Mucosa of stomach (tissue), 1 donor: Measurements from ENCODE around the gene THOC6.
"Not testable (repeated sequence)": the region's sequence is repeated elsewhere in the genome, so short reads cannot be mapped to it uniquely, and the experiment has no call there.

Experiments used
- H3K27me3 ChIP-seq: one replicate; pipeline ENCODE4 v1.7.0; 2013; ENCODE audit warnings: mild to moderate bottlenecking, low read length; ENCODE audit not compliant: control insufficient read depth, insufficient read depth
- H3K36me3 ChIP-seq: one replicate; pipeline ENCODE4 v1.7.0; 2013; ENCODE audit warnings: low read length; ENCODE audit not compliant: control insufficient read depth, insufficient read depth
- H3K4me1 ChIP-seq: one replicate; pipeline ENCODE4 v1.7.0; 2013; ENCODE audit warnings: mild to moderate bottlenecking, low read length; ENCODE audit not compliant: control insufficient read depth, insufficient read depth
- H3K4me3 ChIP-seq: one replicate; pipeline ENCODE4 v1.7.0; 2013; ENCODE audit warnings: low read length
- H3K9ac ChIP-seq: one replicate; pipeline ENCODE4 v1.7.0; 2013; ENCODE audit warnings: mild to moderate bottlenecking, low read length, moderate library complexity
- H3K9me3 ChIP-seq: one replicate; pipeline ENCODE4 v1.7.0; 2013; ENCODE audit warnings: mild to moderate bottlenecking, low read length, moderate library complexity; ENCODE audit not compliant: control insufficient read depth
- donor health status: Pancreatic carcinoma.

The THOC6 gene

GRCh38 chr16:3065742-3066439, 42.1 kb downstream of the THOC6 start:
- Histone ChIP-seq H3K4me3 (peak overlapping the region; percentile 43), H3K9me3 (no peaks in the 10 kb centered on the region), H3K4me1 (peaks cover 39% of the 10 kb centered on the region), H3K36me3 (no peaks in the 10 kb centered on the region), H3K9ac (peak overlapping the region; percentile 84), H3K27me3 (no peaks in the 10 kb centered on the region)

GRCh38 chr16:3066440-3066748, 42.6 kb downstream of the THOC6 start:
- Histone ChIP-seq H3K36me3 (no peaks in the 10 kb centered on the region), H3K4me1 (peaks cover 39% of the 10 kb centered on the region), H3K4me3 (peak overlapping the region; percentile 43), H3K9me3 (no peaks in the 10 kb centered on the region), H3K27me3 (no peaks in the 10 kb centered on the region), H3K9ac (peak overlapping the region; percentile 84)

- Histone ChIP-seq H3K4me1 (peaks cover 39% of the 10 kb centered on the region), H3K27me3 (no peaks in the 10 kb centered on the region), H3K9ac (no peak overlapping the region), H3K36me3 (no peaks in the 10 kb centered on the region), H3K9me3 (no peaks in the 10 kb centered on the region), H3K4me3 (no peak overlapping the region)
Measured at GRCh38 chr16:3068487-3068886, 44.7 kb downstream of the THOC6 start.

GRCh38 chr16:3069146-3069545, 45.3 kb downstream of the THOC6 start:
- not testable (repeated sequence) for H3K36me3 ChIP-seq, H3K27me3 ChIP-seq, H3K9me3 ChIP-seq, H3K4me3 ChIP-seq, H3K9ac ChIP-seq
- H3K4me1 ChIP-seq, result peaks cover 39% of the 10 kb centered on the region

GRCh38 chr16:3070608-3071111, 46.8 kb downstream of the THOC6 start:
- Histone ChIP-seq H3K36me3 (no peaks in the 10 kb centered on the region), H3K4me1 (peaks cover 27% of the 10 kb centered on the region), H3K4me3 (no peak overlapping the region), H3K9ac (no peak overlapping the region), H3K9me3 (no peaks in the 10 kb centered on the region), H3K27me3 (no peaks in the 10 kb centered on the region)

- H3K36me3 ChIP-seq, result no peaks in the 10 kb centered on the region
- peaks cover 17% of the 10 kb centered on the region for H3K4me1 ChIP-seq
- H3K9me3 ChIP-seq, result no peaks in the 10 kb centered on the region
Measured at GRCh38 chr16:3071655-3072054, 47.8 kb downstream of the THOC6 start.

GRCh38 chr16:3072148-3072547, 48.3 kb downstream of the THOC6 start:
- not testable (repeated sequence) for H3K9me3 ChIP-seq, H3K4me3 ChIP-seq, H3K27me3 ChIP-seq, H3K36me3 ChIP-seq, H3K9ac ChIP-seq
- peaks cover 12% of the 10 kb centered on the region for H3K4me1 ChIP-seq

More at GRCh38 chr16:3071655-3072054, 47.8 kb downstream of the THOC6 start:
- Histone ChIP-seq H3K4me3 (no peak overlapping the region), H3K27me3 (no peaks in the 10 kb centered on the region), H3K9ac (no peak overlapping the region)

GRCh38 chr16:3072576-3073263, 48.9 kb downstream of the THOC6 start:
- H3K4me1 ChIP-seq, H3K9me3 ChIP-seq, H3K9ac ChIP-seq, H3K36me3 ChIP-seq, H3K27me3 ChIP-seq, H3K4me3 ChIP-seq: not testable (repeated sequence)

GRCh38 chr16:3073448-3073847, 49.6 kb downstream of the THOC6 start:
- Histone ChIP-seq H3K27me3 (no peaks in the 10 kb centered on the region), H3K9ac (no peak overlapping the region), H3K9me3 (no peaks in the 10 kb centered on the region), H3K36me3 (no peaks in the 10 kb centered on the region), H3K4me1 (no peaks in the 10 kb centered on the region), H3K4me3 (no peak overlapping the region)

- Histone ChIP-seq H3K36me3 (no peaks in the 10 kb centered on the region), H3K4me1 (no peaks in the 10 kb centered on the region), H3K9ac (no peak overlapping the region), H3K4me3 (no peak overlapping the region), H3K27me3 (no peaks in the 10 kb centered on the region), H3K9me3 (no peaks in the 10 kb centered on the region)
Measured at GRCh38 chr16:3074860-3075522, 51.2 kb downstream of the THOC6 start.

GRCh38 chr16:3075523-3075915, 51.7 kb downstream of the THOC6 start:
- H3K36me3 ChIP-seq, result no peaks in the 10 kb centered on the region
- no peak overlapping the region for H3K4me3 ChIP-seq
- H3K9me3 ChIP-seq, result no peaks in the 10 kb centered on the region
- H3K27me3 ChIP-seq, result no peaks in the 10 kb centered on the region
- no peaks in the 10 kb centered on the region for H3K4me1 ChIP-seq
- H3K9ac ChIP-seq, result no peak overlapping the region

GRCh38 chr16:3075946-3076345, 52.1 kb downstream of the THOC6 start:
- H3K27me3 ChIP-seq, H3K4me1 ChIP-seq, H3K9me3 ChIP-seq, H3K9ac ChIP-seq, H3K36me3 ChIP-seq, H3K4me3 ChIP-seq: not testable (repeated sequence)
